ENCODE results near the gene AIPL1.

Gene AIPL1

DNA sequence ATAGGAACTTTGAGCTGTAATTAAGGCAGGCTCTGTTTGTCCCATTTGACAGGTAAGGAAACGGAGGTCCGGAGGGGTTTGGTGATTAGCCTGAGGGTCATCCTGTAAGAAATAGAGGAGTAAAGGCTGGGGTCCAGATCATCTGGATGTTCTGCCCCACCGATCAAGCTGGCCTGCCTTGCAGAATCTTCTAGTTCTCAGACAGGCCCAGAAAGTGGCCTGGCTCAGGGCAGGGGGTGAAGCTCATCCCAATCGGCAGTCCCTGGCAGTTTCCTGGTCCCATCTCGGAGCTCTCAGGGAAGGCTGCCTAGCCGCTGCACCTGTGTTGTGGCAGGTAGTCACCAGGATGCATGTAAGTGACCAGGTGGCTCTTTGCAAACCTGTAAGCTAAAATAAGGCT is 13.6 kb upstream of the AIPL1 start:
- DNase-seq: no peak

DNA sequence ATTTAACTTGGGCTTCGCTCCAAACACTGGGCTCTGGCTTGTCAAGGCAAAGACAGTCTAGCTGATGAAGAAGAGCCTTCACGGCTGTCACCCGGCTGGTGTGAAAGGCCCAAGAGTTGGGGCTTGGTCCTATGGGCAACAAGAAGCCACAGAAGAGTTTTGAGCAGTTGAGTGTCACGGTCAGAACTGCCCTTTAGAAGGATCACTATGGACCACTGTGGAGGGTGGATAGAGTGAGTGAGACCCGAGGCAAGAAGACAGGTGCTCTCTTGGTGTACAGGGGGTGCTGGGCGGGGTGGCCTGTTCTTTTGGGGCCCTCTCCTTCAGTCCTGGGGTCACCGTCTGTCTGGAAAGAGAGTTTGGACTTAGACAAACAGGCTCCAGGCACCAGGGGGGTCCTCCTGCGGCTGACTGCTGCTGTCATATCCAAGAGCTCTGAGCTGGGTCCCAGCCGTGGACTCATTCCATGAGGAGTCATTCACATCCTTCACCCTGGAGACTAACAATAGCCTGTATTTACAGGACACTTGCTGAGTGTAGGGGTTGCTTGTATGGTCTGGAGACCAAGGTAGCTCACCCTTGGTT is 11.7 kb upstream of the AIPL1 start:
- no peak for DNase-seq

- no peak for DNase-seq
These were observed 9.8 kb upstream of the AIPL1 start for GRCh38 chr17:6444571-6445335.

DNA sequence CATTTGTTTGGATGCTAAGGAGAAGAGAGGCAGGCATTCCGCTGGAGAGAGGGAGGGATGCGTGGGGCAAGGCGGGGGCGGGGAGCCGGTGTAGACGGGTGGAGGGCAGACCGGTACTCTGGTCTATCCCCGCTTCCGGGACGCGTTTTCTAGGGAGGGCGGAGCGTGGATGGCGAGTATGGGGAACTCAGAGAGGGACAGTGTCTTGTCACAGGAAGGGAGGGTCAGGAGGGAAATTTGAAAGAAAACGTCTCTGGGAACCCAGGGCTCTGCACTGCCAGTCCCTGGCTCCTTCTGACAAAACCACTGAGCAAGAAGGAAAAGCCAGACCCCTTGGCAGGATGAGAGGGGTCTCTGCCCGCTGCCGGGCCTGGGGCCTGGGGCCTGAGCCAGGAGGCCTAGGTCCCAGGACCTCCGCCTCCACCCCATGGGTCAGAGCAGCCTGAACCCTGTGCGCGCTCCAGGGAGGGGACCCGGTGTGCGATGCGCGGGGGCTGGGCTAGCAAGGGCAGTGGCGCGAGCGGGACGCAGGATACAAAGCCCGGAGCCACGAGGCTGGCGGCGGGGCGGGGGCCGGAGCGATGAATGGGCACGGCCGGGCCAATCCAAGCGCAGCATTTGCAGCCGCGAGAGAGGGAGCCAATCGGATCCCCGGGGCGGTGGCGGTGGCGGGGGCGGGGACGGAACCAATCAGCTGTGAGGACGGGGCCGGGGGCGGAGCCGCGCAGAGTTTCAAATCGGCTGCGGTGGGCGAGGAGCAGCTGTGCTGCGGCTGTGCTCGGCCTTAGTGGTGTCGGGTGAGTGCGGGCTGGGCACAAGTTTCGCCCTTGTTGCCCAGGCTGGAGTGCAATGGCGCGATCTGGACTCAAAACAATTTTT is 9.0 kb upstream of the AIPL1 start, which contains the start of gene PIMREG:
Gene PIMREG (plus strand): TSS at position 764 of the 879 bp plus-strand sequence. CDS start 656 bp downstream, outside the sequence.
- DNase-seq: peak; percentile 92

GRCh38 chr17:6442775-6443174 is 7.9 kb upstream of the AIPL1 start:
- no peak for DNase-seq

GRCh38 chr17:6439951-6440350 is 5.0 kb upstream of the AIPL1 start:
- no peak for DNase-seq

DNA sequence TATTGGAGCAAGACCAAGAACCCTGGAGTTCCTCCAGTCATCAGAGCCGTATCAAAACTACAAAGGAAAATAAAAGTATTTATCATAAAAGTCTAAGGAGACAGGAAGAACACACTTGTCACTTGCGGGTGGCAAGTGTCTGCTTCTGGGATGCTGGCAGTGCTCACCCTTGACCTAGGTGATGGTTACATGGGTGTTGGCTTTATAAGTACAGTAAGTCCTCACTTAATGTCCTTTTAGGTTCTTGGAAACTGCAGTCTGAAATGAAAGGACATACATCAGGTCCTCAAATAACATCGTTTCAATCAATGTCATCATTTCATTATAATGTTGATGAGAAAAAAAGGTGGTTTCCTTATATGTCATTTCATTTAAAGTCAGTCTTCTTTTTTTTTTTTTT is 3.0 kb upstream of the AIPL1 start:
- no peak for DNase-seq

DNA sequence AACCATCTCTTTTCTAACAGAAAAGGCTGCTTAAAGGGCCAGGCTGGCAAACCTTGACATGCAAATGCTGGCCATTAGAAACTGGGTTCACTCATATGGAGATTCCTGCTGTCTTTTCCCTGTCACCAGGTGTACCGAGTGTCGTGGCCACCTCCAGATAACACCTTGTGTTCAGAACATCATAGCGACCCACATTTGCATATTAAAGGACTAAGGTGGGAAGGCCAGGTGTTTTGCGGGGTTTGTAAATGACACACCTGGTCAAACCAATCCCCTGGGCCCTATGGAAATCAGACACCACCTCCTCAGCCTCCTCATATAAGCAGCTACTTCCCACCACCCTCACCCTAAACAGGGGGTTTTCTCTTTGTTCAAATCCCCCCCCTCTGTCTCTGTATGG is 2.5 kb upstream of the AIPL1 start:
- DNase-seq: no peak

DNA sequence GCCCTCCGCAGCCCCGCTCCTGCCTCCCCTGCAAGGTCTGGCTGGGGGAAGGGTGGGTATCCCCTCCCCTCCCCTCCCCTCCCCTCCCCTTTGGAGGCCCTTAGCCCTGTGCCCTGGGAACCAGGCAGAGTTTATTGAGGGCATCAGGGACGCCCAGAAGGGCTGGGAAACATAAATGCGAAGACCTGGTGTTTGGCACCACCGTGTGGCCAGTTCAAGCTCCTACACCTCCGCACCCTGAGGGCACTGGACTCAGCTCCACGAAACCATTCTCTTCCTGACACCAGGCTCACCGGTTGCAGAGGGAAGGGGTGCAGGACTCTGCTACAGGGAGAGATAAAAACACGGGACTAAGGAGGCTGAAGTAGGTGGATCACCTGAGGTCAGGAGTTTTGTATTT is 1.0 kb upstream of the AIPL1 start:
- peak; percentile 62 for DNase-seq

- DNase-seq: no peak
These were observed 4.2 kb downstream of the AIPL1 start for GRCh38 chr17:6430769-6431168.

DNA sequence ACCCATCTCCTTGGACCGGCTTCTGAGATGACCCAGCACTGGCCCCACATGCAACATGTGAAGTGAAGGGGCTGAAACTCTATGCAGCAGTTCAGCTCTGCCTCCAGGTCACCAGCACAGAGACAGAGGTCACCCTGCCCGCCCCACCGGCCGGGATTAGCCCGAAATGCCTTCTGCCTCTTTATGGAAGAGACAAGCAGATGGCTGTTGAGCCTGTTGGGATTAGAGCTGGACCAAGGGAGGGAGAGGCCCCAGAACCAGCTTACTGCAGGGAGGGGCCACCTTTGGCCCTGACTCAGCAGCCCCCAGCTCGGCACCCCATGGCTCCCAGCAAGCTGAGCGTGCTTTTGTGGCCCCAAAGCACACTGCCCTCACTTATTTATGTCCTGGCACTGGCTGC is 5.7 kb downstream of the AIPL1 start:
- DNase-seq: no peak

- no peak for DNase-seq
These were observed 6.5 kb downstream of the AIPL1 start for GRCh38 chr17:6428207-6428965.

- DNase-seq: peak; percentile 76
These were observed 7.6 kb downstream of the AIPL1 start for GRCh38 chr17:6427279-6427781.

DNA sequence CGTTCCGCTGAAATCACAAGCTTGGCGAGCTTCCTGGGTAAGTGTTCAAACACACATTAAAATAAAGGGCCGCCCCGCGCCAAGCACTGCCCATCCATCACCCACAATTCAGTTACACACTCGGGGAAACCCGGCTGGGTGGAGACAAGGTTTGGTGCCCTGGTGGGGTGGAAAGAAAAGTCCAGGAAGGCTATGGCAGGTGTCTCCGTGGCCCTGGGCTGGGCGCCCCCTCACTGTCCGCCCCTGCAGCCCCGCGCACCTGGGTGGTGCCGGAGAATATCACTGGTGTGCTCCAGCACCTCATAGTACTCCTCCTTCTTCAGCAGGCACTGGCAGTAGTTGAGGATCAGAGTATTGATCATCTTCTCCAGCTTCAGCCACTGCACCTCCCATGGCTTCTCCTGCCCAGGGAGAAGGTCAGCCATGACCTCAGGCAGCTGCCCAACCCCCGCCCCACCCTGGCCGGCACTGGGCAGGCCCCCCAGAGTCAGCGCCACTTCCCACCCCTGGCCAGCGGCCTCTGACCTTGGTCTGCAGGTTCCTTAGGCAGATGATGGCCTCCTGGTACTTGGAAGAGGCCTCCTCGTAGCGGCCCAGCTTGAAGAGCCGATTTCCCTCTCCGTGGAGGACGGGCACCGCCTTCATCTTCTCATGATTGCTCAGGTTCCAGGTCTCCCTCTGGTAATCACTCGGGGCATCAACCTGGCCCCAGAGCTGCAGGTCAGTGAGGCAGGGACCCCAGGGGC is 8.4 kb downstream of the AIPL1 start:
- no peak for DNase-seq

GRCh38 chr17:6425407-6425806 is 9.5 kb downstream of the AIPL1 start:
- DNase-seq: no peak

- no peak for DNase-seq
These were observed 11.0 kb downstream of the AIPL1 start for GRCh38 chr17:6423931-6424330.

DNA sequence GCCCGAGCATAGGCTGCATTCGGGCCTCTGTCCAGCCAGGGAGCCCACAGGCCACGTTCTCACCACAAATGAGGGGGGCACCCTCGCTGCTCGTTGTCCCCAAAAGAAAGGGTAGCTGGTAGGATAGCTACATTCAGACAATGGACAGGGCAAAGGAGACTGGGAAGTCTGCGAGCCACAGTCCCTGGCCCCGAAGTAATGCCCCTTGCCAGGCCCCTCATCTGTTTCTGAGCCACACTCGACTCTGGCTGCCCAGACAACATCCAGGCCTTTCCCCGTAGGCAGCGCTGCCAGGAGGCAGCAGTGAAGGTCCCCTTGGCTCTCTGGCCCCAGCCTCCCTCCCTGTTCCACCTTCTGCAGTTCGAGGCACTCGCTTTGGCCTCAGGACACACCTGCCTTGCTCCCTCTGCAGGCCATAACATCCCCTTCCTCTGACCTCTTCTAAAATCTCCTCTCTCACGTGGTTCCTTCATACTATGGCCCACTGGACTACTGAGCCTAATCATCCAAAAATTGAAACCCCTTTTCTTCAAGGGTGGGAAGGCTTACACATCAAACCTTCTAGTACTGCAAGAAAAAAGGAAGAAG is 12.2 kb downstream of the AIPL1 start:
- no peak for DNase-seq

DNA sequence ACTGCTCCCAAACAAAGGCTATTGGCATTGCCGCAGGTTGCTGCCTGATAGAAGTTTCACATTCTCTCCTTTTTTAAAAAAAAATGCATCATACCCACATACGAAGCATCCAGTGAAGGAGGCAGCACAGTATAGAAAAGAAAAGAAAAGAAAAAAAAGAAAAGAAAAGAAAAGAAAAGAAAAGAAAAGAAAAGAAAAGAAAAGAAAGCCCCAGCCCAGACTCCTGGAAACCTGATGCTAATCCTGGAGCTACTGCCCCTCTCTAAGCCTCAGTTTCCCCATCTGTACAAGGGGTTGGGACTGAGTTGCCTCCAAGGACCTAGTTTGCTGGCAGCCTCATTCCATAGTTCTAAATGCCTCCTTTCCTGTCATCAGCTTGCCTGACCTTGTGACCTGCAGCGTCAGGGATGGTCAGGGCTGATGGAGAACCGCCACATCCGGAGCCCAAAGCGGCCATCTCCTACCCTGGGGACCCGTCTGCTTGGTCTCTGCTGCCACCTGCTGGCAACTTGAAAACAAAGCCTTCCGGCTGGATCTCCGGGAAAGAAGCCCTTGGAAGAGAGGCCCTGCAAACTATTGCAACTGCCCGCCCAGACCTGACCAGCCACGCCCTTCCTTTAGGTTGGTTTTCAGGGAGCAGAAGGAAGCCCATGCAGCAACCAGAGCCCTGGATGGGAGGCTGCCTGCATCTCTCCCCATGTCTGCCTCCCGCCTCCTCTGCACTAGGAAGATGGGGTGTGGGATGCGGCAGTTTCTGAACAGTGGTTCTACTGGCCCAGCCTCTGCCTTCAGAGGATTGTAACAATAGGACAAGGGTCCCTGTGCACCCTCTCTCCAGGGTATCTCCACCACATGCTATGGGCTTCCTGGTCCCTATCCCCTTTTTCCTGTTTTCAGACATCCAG is 13.0 kb downstream of the AIPL1 start:
- DNase-seq: peak; percentile 76

GRCh38 chr17:6420173-6420641 is 14.7 kb downstream of the AIPL1 start:
- DNase-seq: peak; percentile 28

GRCh38 chr17:6415616-6416015 is 19.3 kb downstream of the AIPL1 start:
- no peak for DNase-seq
